ENCODE data around the gene LRP1-AS.

The LRP1-AS gene

GRCh38 chr12:57116580-57117281 lies 30.7 kb downstream of the LRP1-AS start:
- no peak for DNase-seq

- DNase-seq = no peak
These were observed 34.7 kb downstream of the LRP1-AS start for GRCh38 chr12:57112492-57113294.

GRCh38 chr12:57111031-57111734 lies 36.2 kb downstream of the LRP1-AS start, which contains the start of gene STAT6:
TSS of gene STAT6 (minus strand) at chr12:57111362. CDS start at chr12:57108278, 3,084 bp downstream.
- peak; percentile 93 for DNase-seq

- peak; percentile 88 for DNase-seq
These were observed 37.1 kb downstream of the LRP1-AS start for GRCh38 chr12:57110104-57111030.

- no peak for DNase-seq
These were observed 38.0 kb downstream of the LRP1-AS start for GRCh38 chr12:57109207-57110103.

GRCh38 chr12:57107456-57108155 lies 39.8 kb downstream of the LRP1-AS start:
- DNase-seq = no peak

- DNase-seq = no peak
These were observed 41.3 kb downstream of the LRP1-AS start for GRCh38 chr12:57106021-57106708.

- DNase-seq = no peak
These were observed 42.2 kb downstream of the LRP1-AS start for GRCh38 chr12:57105011-57105753.

- no peak for DNase-seq
These were observed 43.0 kb downstream of the LRP1-AS start for GRCh38 chr12:57104292-57104910.

GRCh38 chr12:57103856-57104255 lies 43.6 kb downstream of the LRP1-AS start:
- DNase-seq = no peak

- no peak for DNase-seq
These were observed 45.3 kb downstream of the LRP1-AS start for GRCh38 chr12:57101892-57102695.

- DNase-seq = no peak
These were observed 47.7 kb downstream of the LRP1-AS start for GRCh38 chr12:57099766-57100165.

GRCh38 chr12:57099047-57099714 lies 48.2 kb downstream of the LRP1-AS start:
- no peak for DNase-seq

GRCh38 chr12:57098546-57098945 lies 48.9 kb downstream of the LRP1-AS start:
- DNase-seq = no peak

- no peak for DNase-seq
These were observed 49.9 kb downstream of the LRP1-AS start for GRCh38 chr12:57097554-57097835.

- DNase-seq = no peak
These were observed 50.5 kb downstream of the LRP1-AS start for GRCh38 chr12:57096748-57097553.

- DNase-seq = no peak
These were observed 51.3 kb downstream of the LRP1-AS start for GRCh38 chr12:57096099-57096572.

All from activated CD4-positive, alpha-beta T cell treated with anti-CD3 and anti-CD28 coated beads, Interleukin-10, Interleukin-2, amounts not matched to agents 100 ng/mL and 50 ng/mL, durations not matched to agents 16 hours and 8 hours (primary cell).